Suppressor macrophage (primary cell): ENCODE measurements around the gene MED14.

Source experiments
- DNase-seq, 4 experiments: peaks; one replicate each; pipeline ENCODE4 v3.0.0-alpha.2; 2020 to 2022

Gene MED14

DNA sequence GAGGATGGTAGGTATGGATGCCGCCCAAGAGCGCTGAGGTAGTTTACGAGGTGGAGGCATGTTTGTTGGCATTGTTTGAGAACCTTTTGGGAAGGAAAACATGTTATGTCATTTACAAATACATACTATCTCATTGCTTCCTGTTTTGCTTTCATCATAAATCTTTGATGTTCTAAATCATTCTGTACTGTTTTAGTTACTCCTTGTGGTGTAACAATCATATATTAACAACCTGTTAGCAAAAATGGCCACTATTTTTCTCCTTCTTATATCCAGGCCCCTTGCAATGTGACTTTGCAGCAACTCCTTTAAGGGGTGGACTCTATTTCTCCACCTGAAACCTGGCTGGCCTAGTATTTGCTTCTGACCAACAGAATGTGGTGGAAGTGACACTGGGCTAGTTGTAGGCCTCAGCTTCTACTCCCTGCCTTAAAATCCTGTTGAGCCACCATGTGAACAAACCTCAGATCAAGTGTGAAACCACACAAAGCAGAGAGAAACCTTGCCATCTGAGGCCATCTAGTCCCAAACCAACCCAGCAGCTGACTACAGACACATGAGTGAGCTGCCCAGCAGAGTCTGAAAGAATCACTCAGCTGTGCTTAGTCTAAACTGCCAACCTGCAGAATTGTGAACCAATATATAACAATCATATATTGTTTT lies 72.1 kb downstream of the MED14 start:
- DNase-seq: no peak

DNA sequence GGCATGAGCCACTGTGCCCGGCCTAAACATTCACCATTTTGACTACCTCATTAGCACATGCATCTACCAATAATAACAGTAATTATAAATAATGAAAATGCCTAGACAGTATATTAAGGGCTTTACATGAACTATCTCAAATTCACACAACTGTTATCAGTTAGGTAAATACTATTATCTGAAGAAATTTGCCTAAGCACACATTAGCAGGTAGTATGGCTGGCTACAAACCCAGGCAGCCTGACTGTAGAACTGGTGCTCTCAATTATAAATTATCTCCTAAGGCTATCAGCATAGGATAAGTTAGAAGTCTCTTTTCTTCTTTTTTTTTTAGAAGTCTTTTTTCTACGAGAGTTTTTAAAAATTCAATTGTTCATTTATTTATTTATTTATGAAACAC lies 73.9 kb downstream of the MED14 start:
- DNase-seq: no peak

DNA sequence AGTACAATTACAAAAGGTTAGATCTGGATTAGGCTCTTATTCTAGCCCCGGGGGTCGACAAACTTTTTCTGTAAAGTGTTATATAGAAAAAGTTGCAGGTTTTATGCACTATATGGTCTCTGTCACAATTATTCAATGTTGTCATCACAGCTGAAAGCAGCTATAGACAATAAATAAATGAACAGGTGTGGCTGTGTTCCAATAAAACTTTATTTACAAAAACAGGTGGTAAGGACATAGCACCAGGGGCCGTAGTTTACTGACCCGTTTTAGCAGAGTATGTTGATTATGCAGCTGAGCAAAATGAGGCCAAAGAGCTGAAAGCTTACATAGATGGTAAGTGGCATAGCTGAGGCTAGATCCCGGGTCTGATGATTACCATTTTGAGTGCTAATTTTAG lies 75.0 kb downstream of the MED14 start:
- no peak for DNase-seq

DNA sequence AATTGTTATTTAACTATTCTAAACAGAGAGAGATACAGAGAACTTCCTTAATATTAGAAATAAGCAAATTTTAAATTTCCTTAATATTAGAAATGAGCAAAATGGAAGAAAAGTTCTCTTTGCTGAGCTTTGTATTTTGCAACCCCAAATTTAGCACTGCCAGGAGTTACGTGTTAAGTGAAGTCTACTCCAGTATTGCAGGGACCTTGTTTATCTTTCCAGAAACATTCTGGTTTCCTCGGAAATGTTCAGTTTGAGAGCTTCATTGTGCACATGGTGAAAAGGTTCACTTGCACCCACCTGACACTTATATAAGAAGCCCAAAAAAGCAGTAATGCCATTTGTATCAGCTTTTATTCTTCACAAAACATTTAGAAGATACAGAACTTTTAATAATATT lies 81.8 kb downstream of the MED14 start:
- DNase-seq: no peak

DNA sequence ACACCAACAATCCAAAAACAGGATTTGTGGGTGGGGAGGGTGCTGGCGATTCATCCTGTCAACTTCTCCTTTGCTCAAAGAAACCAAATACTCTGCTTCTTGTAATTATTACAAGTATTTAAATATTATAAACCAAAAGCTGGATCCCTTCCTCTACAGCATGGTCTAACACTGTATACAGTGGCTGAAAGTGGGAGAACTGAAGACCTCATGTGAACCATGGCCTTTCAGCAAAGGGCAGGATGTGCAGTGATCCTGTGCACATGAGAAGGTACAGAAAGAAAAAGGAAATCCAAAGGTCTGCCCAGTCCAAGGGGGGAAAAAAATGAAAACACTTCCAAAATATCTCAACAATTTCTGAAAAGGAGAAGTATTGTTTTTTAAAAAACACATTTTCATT lies 82.7 kb downstream of the MED14 start:
- DNase-seq: peak in 3 of 4 experiments; percentile 4 to 16 (median 12)

DNA sequence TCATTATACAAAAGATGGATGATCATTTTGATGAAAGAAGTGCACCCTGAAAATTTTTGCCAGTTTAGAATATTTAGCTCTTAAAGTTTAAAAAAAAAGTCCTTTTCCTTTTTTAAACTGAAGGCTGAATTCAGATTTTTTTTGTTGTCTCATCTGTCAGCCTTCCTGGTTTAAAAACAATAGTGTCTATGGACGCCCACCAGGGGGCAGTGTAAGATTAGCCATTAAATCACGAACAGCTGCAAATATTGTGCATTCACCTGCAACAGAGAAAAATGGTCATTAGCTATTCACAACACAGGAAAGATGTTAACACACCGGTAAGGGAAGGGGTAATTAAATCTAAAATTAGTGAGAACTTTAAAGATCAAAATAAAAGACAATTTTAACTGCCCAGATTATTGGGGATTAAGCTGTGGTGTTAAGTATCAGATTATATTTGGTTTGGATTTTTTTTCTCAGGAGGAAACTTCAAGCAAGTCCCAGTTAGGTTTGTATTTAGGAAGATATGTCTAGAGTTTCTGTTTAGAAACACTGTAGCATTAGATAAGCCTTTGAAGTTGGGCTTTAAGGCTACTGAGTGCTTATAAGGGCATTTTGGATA lies 83.6 kb downstream of the MED14 start:
- DNase-seq: peak; percentile 66 to 78 (median 67)

DNA sequence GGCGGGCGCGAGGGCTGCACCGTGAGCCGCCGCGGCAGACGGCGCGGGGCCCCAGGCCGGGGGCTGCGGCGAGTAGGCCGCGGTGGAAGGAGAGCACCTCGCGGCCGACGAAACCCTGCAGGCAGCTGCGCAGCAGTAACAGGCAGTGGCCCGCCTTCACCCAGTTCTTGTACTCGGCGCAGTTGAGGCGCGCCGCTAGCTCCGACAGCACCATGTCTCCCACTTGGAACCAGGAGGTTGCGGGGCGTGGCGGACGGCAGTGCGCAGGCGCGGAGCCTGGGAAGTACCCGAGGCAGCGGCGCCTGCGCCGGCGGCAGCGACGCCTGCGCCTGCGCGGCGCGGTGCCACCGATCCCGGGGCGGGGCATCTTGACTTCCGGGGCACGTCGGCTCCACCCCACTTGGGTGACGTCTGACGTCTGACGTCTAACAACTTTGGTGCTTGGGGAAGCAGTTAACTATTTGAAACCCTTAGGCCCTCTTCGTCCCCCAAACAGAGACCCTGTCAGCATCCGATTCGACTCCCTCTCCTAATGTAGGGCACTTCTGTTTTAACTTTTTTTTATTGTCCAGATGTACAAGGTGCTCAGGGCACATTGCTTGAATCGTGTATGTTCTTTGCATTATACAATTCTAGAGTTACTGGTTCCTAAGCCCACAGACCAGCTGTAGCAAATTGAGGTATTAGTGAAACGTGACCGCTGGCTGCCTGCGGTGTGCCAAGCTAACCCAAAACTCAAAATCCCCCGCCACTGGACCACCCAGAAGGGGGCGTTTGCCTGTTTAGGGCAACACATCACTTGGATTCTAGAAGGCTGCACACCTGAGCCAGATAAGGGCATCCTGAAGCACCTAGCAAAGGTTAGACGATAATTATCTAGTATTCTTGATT lies 87.8 kb downstream of the MED14 start, which contains the start of gene CXorf38:
TSS of gene CXorf38 (minus strand) at position 255 of the 891 bp plus-strand sequence. CDS start at position 214, 41 bp downstream.
- DNase-seq: peak; percentile 94 to 96 (median 94)

DNA sequence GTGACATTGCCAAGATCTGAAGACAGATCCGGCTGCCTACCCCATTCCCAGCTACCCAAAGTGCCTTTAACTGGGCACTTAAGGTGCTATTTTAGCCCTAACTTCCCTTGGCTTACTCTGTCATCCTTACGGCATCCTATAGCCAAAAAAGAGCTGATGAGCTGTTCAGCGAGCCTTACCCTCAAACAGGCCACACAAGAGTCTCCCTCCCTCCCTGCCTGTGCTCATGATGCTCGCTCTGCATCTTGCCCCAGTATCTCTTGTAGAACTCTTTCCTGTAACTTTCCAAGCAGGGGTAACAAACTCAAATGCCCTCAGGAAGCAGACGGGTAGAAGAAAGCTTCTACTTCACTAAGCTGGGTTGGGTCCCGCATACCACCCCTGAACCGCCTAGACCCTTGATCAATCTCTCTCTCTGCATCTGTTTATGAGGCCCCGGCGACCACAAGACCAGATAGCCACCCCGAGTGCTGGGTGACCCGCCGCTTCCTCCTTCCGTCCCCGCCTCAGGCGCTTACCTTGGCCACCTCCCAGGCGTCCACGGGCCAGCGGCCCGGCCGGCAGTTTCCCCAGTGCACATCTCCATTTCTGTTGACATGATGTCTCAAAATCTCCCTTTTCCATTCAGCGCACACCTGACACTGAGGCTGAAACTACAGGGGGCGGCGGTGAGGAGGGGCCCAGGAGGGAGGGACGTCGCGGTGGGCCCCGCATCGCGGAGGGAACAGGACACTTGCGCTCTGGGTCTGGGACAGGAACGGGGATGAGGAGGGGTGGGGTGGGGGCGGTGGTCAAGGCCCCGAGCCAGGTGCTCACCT lies 88.6 kb downstream of the MED14 start:
- peak; percentile 41 to 68 (median 49) for DNase-seq

DNA sequence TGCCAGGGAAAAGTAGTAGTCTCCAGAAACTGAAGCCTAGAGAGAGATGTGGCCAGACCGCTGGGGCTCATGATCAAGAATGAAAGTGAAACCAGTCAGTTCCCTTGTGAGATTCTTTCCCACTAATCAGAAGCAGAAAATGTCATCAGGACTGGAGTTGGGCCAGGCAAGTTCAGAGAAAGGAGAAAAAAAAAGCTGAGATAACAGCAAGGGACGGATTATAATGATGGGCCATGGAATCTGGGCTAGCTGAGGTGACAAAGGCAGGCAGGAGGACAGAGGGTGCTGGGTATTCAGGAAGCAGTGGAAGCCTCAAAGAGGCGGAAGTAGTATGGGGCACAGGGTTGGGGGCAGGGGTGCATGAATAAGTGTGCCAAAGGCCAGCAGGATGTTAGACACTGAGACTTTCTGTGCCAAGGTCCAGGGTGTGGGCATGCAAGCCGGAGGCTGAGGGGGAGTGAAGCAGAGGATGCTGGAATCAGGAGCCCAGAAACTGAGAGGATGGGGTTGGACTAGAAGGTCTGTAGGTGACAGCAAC lies 90.5 kb downstream of the MED14 start:
- peak; percentile 57 to 76 (median 74) for DNase-seq

DNA sequence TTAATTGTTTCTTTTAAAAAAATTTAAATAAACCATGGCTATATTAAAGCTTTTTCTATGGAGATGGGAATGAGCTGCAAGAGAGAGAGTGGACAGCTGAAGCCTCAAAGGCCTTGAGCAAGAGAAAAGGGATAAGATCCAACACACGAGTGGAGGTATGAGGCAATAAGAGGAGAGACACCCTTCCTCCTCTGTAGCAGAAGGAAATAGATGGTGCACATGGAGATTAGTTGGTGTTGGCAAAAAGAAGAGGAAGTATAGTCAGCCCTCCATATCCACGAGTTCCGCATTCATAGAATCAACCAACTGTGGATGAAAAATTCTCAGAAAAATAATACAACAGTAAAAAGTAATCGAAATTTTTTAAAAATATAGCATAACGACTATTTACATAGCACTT lies 91.2 kb downstream of the MED14 start:
- peak; percentile 62 to 87 (median 74) for DNase-seq

DNA sequence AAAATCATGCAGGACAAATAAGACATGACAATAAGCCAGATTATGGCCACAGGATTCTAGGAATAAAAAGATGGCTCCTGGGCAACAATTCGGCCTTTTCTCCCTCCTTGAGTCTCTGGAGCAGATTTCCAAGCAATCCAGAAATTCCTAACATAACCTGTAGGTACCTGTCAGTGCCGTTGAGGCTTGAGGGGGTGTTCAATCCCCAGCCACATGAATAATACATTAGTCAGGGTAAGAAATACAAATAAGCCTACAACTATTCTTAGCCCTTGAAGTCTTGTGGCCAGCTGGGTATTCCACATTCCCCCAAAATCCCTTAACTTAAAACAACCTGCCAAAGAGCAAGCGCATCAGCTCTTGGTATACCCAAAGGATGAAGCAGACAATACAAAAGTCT lies 97.7 kb downstream of the MED14 start:
- no peak for DNase-seq

DNA sequence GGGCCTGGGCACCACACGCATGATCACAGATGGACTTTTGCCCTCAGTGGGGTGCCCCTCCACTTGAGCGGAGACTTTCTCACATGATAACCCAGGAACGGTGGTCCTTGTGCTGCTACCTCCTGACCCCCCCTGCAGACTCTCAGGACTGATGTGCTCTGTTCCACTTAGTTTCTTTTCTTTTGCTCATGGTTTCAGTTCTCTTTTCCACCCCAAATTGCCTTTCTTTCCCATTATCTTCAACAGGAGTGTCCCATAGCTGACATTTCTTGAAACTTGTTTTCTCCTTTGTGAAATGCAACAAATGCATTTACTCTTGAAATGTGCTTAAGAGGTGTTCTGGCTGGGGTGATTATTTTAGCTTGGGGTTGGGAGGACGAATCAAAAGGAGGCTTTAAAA lies 103.1 kb downstream of the MED14 start:
- DNase-seq: no peak

DNA sequence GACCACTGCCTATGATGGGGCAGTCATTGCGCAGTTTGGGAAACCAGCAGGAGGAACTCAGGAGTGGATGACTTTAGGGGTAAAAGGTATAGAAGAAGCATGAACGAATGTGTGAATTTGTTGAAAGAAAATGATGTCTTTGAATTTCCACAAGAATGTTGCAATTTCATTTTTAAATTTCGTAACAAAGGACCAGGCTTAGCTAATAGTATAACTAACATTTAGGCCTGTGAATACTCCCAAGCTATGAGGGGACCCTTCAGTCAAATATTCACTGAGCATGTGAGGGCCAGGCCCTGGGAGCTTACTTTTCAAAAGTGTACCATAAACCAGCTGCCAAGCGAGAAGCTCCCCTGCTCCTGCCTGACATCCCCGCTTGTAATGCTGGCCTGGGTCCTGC lies 106.8 kb downstream of the MED14 start:
- DNase-seq: no peak

DNA sequence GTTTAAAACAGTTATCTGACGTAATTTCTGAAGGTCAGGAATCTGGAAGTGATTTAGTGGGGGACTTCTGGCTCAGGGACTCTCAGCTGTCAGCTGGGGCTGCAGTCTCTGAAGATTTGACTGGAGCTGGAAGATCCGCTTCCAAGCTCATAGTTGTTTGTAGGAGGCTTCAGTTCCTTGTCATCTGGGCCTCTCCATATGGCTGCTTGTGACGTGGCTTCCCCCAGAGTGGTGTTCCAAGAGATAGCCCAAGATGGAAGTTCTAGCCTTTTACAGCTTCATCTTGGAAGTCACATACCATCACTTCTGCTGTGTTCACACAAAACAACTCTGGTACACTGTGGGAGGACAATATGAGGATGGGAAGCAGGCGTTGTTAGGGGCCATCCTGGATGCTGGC lies 110.0 kb downstream of the MED14 start:
- DNase-seq: no peak

DNA sequence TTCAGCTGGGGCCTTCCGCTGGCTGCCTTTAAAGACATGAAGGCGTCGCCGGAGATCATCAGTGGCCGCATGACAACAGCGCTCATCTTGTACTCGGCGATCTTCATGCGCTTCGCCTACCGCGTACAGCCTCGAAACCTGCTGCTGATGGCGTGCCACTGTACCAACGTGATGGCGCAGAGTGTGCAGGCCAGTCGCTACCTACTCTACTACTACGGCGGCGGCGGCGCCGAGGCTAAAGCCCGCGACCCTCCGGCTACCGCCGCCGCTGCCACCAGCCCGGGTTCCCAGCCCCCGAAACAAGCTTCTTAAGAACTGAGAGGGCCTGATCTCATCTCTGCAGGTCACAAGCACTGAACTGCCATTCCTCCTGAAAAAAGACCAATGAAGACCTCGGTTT lies 111.7 kb downstream of the MED14 start:
- no peak for DNase-seq

DNA sequence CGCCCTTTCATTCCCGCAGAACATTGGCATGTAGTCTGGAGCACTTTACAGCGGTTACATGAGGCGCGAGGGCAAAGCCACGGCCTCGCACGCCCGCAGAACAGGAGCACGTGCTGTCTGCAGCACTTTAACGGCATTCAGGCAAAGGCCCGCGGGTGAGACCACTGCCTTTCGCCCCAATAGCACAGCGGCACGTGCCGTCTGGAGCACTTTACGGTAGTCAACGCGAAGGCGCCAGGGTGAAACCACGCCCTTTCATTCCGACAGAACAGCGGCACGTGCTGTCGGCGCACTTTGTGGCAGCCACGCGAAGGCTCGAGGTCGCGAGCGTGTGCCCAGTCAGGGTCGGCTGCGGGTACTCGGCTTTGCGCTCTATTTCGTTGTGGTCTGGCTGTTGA lies 112.2 kb downstream of the MED14 start, which contains the start of gene MPC1L:
TSS of gene MPC1L (plus strand) at position 290 of the 398 bp plus-strand sequence. CDS start 138 bp downstream, outside the sequence.
- no peak for DNase-seq

DNA sequence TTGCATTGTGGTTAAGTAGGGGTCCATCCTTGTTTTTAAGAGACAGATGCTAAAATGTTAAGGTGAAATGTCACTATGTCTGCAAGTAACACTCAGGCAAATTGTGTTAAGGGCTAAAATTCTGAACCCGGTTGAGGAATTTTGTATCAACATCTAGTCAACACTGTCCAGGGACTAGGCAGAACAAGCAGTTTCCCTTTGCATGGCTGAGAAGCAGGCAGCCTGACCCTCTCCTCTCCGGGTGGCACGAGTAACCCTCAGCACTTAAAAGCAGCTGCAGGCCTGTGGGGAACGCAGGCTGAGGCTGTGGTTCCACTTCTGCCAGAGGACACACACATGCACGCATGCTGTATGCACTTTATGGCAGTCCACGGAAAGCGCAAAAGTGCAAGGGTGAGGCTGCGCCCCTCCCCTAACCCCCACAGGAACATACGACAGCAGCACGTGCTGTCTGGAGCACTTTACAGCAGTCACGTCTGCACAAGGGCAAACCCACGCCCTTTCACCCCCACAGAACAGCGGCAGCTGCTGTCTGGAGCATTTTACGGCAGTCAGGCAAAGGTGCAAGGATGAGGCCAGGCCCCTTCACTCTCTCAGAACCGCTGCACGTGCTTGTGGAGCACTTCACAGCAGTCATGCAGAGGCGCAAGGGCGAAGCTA lies 112.7 kb downstream of the MED14 start:
- DNase-seq: no peak

DNA sequence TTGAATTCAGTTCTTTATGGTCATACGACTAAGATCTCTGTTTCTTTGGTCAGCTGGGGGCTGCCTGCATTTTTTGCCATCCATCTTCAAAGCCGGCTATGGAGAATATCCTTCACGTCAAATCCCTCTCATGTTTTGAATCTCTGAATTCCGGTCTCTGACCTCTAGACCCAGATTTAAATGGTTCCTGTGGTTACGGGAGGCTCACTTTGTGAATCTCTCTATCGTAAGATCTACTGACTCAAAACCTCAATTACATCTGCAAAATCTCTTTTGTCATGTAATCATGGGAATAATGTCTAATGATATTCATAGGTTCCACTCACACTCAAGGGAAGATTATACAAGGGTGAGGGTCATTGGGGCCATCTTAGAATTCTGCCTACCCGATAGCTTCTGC lies 117.8 kb downstream of the MED14 start:
- DNase-seq: no peak

DNA sequence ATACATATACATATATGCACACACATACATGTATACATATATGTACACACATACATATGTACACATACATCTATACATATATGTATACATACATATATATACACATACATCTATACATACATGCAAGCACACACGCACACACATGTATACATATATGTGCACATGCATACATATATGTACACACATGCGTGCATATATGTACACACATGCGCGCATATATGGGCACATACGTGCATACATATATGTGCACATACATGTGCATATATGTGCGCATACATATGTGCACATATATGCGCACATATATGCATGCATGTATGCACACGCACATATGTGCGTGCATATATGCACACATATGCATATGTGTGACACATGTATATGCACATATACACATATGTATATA lies 119.4 kb downstream of the MED14 start:
- no peak for DNase-seq

DNA sequence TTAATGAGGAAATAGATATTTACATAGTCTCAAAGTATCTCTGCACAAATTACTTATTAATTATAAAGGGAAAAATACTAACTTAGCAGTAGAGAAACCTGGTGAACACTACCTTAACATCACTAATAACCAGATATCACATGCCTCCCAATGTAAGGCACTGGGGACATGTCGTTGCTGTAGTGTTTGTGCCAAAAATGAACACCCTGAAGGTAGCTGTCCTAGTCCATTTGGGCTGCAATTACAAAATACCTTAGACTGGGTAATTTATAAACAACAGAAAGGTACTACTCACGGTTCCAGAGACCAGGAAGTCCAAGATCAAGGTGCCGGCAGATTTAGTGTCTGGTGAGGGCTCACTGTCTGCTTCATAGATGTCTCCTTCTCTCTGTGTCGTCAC lies 122.8 kb downstream of the MED14 start:
- DNase-seq: no peak

DNA sequence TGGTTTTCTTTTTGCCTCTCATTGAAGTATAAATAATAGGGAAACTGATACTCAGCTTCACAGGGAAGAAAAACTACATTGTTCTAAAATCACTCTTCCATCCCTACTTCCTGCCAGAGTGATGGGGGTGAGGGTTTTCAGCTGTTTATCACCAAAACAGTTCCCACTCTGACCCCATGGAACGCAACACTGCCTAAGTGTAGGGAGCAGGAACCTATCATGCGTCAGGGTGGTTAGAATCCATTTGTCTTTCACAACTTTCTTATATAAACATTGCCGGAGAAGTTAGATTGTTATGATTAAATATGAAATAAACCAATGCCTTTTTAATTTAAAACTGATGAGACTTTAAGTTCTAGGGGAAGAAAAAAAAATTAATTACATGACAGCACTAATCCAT lies 128.0 kb downstream of the MED14 start:
- no peak for DNase-seq

DNA sequence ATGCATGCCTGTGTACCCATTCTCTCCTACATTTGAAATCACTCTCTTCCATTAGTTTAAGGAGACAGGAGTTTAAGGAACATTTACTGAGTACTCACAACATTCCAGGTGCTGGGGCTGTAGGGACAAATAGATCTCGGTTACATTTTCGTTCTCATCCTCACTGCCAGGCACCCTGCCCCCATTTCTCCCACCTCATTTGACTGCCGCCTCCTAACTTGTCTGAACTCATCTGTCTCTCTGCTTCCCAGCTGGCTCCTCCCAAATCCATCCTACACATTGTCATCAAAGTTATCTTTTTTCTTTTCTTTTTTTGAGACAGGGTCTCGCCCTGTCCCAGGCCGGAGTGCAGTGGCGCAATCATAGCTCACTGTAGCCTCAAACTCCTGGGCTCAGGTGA lies 131.9 kb downstream of the MED14 start:
- no peak for DNase-seq
